ENCODE results near the gene LRCOL1.
A peak's percentile ranks its signal among the peaks of the same experiment; 100 is the strongest.

The LRCOL1 gene

GRCh38 chr12:132588821-132589669 is 21.3 kb downstream of the LRCOL1 start:
- intact Hi-C loops (cut with DNase I): no loop called here
- DNase-seq: peak in 1 of 10 donors; percentile 63

- peak in 1 of 10 donors; percentile 50 for DNase-seq
- intact Hi-C loops (cut with DNase I): no loop called here
These were observed 22.1 kb downstream of the LRCOL1 start for GRCh38 chr12:132588319-132588718.

- intact Hi-C loops (cut with DNase I): no loop called here
- DNase-seq: no peak
These were observed 22.6 kb downstream of the LRCOL1 start for GRCh38 chr12:132587781-132588180.

GRCh38 chr12:132586929-132587328 is 23.5 kb downstream of the LRCOL1 start:
- intact Hi-C loops (cut with DNase I): no loop called here
- no peak for DNase-seq

GRCh38 chr12:132585177-132585576 is 25.2 kb downstream of the LRCOL1 start:
- DNase-seq: no peak
- intact Hi-C loops (cut with DNase I): no loop called here

GRCh38 chr12:132584429-132584828 is 26.0 kb downstream of the LRCOL1 start:
- DNase-seq: peak in 1 of 10 donors; percentile 80
- intact Hi-C loops (cut with DNase I): no loop called here

GRCh38 chr12:132583736-132584135 is 26.6 kb downstream of the LRCOL1 start:
- intact Hi-C loops (cut with DNase I): no loop called here
- no peak for DNase-seq

- intact Hi-C loops (cut with DNase I): no loop called here
- no peak for DNase-seq
These were observed 27.0 kb downstream of the LRCOL1 start for GRCh38 chr12:132583411-132583710.

- DNase-seq: peak in 1 of 10 donors; percentile 86
- intact Hi-C loops (cut with DNase I): no loop called here
These were observed 27.6 kb downstream of the LRCOL1 start for GRCh38 chr12:132582582-132583410.

- DNase-seq: no peak
- intact Hi-C loops (cut with DNase I): no loop called here
These were observed 28.3 kb downstream of the LRCOL1 start for GRCh38 chr12:132582058-132582420.

- no peak for DNase-seq
- intact Hi-C loops (cut with DNase I): no loop called here
These were observed 28.9 kb downstream of the LRCOL1 start for GRCh38 chr12:132581348-132582057.

GRCh38 chr12:132580701-132581292 is 29.6 kb downstream of the LRCOL1 start:
- no peak for DNase-seq
- intact Hi-C loops (cut with DNase I): no loop called here

GRCh38 chr12:132579744-132580143 is 30.6 kb downstream of the LRCOL1 start:
- intact Hi-C loops (cut with DNase I): no loop called here
- no peak for DNase-seq

- DNase-seq: no peak
- intact Hi-C loops (cut with DNase I): no loop called here
These were observed 31.6 kb downstream of the LRCOL1 start for GRCh38 chr12:132578826-132579225.

- intact Hi-C loops (cut with DNase I): no loop called here
- DNase-seq: no peak
These were observed 32.3 kb downstream of the LRCOL1 start for GRCh38 chr12:132578118-132578517.

GRCh38 chr12:132577191-132577920 is 33.0 kb downstream of the LRCOL1 start:
- DNase-seq: no peak
- intact Hi-C loops (cut with DNase I): no loop called here

- no peak for DNase-seq
- intact Hi-C loops (cut with DNase I): no loop called here
These were observed 33.7 kb downstream of the LRCOL1 start for GRCh38 chr12:132576701-132577100.

GRCh38 chr12:132575661-132576060 is 34.7 kb downstream of the LRCOL1 start:
- intact Hi-C loops (cut with DNase I): no loop called here
- no peak for DNase-seq

- intact Hi-C loops (cut with DNase I): no loop called here
- no peak for DNase-seq
These were observed 35.9 kb downstream of the LRCOL1 start for GRCh38 chr12:132574271-132574996.
